PFSK-1 (cell line): ENCODE results near the gene HSPB1.

Source experiments
- POLR2AphosphoS5 ChIP-seq: IDR thresholded peaks from 2 replicates; pipeline ENCODE4 v1.6.1; 2012; ENCODE audit warnings: low read depth, mild to moderate bottlenecking, control low read depth, low read length, moderate library complexity
- REST ChIP-seq, 2 experiments: IDR thresholded peaks; 2 replicates each; pipeline versions ENCODE4 v1.6.1 to v1.8.0; 2011 to 2012; ENCODE audit warnings: low read depth in 2 of 2, low read length in 2 of 2, control low read depth in 1 of 2, inconsistent platforms in 1 of 2, mild to moderate bottlenecking in 1 of 2, moderate library complexity in 1 of 2; ENCODE audit not compliant: insufficient read depth in 1 of 2
- SIN3A ChIP-seq: IDR thresholded peaks from 2 replicates; pipeline ENCODE4 v1.6.1; 2012; ENCODE audit warnings: mild to moderate bottlenecking, low read length, moderate library complexity, borderline replicate concordance; ENCODE audit not compliant: insufficient read depth
- TAF1 ChIP-seq: IDR thresholded peaks from 2 replicates; pipeline ENCODE4 v1.6.1; 2012; ENCODE audit warnings: low read length, control low read depth, borderline replicate concordance; ENCODE audit not compliant: insufficient read depth

- TF ChIP-seq POLR2AphosphoS5 = no peak
- TF ChIP-seq SIN3A = no peak
- TF ChIP-seq REST (IDR thresholded peaks at IDR 0.05; ENCODE audit: insufficient read depth in 1 of 2, low read depth in 2 of 2, low read length in 2 of 2) = no peak
- no peak for TF ChIP-seq TAF1
Measured at GRCh38 chr7:76300166-76300731, 2.2 kb upstream of the HSPB1 start.
